HG03565 (cell line): Measurements from ENCODE around the gene CIROP.

Experiments
- ATAC-seq: cut with Tn5 transposase; IDR thresholded peaks from one replicate; pipeline ENCODE4 v1.9.1; 2021; ENCODE audit warnings: mild to moderate bottlenecking, moderate library complexity; ENCODE audit not compliant: unreplicated experiment

Gene CIROP

DNA sequence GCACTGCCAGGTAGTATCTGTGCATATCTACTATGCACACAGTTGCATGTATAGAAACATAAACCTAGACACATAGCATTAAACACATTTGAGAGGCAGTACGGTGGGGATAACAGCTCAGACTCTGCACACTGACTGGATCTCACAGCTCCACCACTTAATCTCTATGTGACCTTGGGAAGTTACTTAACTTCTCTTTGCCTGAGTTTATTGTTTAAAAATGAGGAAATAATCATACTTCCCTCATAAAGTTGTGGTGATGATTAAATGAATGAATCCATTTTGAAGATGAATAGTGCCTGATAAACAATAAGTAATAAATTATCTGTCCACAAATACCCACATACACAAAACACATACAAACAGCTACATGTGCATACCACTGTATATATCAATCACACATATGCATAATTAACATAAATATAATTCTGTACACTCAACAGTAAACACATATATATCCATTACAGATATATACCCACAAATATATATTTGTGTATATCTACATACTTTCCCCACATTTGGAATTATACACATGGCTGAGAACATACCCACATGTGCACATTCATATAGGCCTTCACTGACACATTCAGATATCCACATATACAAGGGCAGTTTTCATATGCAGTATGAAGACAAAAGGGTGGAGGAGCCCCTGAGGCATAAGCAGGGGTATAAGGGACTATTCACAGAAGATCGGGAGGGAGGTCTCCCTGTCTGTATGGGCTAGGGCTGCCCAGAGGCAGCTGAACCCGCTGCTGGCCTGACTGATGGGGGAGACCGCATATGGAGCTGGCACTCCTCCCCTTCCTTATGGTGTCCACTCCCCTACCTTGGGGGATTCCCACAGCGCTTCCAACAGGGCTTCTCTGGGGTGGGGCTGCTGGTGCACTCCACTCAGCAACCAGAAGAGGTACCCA, 53.4 kb downstream of the CIROP start:
- ATAC-seq = no peak
